Stimulated activated CD8-positive, alpha-beta memory T cell treated with anti-CD3 and anti-CD28 coated beads, Interleukin-2, amount 100 ng/mL, for 48 hours (primary cell): ENCODE data around the gene LAMA3.
"Not testable (repeated sequence)": the region's sequence is repeated elsewhere in the genome, so short reads cannot be mapped to it uniquely, and the experiment has no call there.

Experiments used
- DNase-seq, 2 donors: peaks; one replicate each; pipeline ENCODE4 v3.0.0-alpha.2; 2020; ENCODE audit warnings: low read depth in 2 of 2

Gene LAMA3

DNA sequence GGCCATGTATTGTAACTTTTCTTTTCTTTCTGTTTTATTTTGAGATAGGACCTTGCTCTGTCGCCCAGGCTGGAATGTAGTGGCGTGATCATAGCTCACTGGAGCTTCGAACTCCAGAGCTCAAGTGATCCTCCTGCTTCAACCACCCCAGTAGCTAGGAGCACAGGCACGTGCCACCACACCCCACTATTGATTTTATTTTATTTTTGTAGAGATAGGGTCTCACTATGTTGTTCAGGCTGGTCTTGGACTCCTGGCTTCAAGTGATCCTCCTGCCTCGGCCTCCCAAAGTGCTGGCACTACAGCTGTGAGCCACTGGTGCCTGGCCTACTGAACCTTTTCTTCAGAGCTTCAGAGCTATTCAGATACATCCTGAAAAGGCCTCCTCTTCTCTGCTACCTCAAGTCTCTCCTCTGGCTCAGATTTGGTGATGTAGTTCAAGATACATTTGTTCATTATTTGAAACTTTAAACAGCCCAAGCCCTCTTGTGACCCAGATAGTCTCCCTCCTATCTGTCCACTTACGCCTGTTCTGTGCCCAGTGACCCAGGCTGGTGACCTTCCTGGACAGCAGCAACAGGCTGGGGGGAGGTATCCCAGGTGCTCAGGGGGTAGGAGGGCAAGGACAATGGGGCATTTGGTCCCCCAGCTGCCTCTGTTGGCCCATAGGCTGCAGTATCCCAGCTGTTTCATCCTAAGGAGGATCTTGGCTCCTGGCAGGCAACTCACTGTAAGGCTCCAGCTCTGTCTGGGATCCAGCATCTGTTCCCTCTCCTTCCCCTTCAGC, 38.6 kb downstream of the LAMA3 start:
- DNase-seq, result no peak

DNA sequence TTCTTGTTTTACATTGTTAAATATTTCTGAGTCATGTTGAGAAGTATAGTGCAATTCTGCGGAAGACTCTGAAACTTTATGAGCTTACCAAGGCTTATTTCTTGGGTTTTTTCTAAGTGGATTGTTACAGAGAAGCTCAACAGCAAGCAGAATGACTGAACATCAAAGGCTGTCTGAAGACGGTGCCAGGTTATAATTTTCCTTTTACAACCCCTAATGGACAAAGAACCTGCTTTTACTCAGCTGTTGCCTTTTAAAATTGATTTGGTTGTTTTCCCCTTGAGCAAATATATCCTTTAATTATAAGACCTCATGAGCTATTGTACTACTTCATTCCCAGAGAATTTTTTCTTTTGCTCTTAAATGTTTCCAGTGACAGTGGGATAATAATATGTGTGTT, 41.6 kb downstream of the LAMA3 start:
- DNase-seq, result no peak

DNA sequence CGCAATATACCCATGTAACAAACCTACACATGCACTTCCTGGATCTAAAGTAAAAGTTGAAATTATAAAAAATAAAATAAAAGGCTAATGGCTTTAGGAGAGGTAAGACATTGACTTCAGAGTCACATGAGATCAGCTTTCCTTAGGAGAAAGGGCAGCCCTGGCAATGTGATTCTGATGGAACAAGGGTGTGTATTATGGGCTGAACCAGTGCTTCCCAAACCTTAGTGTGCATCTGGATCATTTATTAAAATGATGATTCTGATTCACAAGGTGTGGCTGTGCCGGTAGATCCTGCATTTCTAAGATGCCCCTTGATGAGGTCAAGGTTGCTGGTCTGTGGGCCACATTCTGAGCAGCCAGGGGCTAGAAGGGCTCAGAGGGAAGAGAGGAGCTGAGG, 42.6 kb downstream of the LAMA3 start:
- DNase-seq, result no peak

DNA sequence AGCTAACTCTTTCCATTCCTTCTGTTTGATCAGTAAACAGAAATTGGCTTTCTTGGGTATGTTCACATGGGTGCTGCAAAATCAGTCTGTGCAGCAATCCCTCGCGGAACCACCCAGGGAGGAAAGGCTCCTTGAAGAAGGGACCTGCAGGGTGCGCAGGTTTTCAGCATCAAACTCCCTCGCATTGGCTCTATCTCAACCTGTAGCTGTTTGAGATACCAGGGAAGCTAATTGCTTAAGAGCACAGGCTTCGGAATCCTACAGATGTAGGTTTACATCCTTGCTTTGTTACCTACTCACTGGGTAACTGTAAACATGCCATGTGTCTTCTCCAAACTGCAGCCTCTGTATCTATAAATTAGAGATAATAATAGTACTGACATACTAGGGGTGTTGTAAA, 43.2 kb downstream of the LAMA3 start:
- no peak for DNase-seq

DNA sequence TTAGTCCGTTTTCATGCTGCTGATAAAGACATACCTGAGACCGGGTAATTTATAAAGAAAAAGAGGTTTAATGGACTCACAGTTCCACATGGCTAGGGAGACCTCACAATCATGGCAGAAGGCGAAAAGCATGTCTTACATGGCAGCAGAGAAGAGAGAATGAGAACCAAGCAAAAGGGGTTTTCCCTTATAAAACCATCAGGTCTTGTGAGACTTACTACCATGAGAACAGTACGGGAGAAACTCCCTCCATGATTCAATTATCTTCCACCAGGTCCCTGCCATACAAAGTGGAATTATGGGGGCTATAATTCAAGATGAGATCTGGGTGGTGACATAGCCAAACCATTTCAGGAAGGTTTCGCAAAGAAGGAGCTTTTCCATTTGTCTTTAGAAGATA, 44.0 kb downstream of the LAMA3 start:
- DNase-seq, result not testable (repeated sequence)

DNA sequence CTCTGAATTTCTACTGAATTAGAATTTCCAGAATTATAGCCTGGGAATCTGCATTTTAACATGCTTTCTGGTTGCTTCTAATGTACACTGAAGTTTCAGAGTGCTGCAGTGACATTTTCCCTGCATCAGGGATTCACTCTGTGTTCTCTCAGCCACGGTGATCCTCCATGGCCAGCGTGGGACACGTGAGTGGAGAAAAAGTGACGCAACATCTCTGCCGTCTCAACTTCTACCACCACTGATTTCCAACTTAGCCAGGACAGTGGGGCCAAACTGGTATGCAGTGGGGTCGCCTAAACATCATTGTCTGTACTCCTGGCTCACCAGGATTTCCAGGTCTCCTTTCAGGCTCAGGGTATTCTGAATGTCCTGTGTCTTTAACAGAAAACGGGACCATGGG, 44.6 kb downstream of the LAMA3 start:
- no peak for DNase-seq

DNA sequence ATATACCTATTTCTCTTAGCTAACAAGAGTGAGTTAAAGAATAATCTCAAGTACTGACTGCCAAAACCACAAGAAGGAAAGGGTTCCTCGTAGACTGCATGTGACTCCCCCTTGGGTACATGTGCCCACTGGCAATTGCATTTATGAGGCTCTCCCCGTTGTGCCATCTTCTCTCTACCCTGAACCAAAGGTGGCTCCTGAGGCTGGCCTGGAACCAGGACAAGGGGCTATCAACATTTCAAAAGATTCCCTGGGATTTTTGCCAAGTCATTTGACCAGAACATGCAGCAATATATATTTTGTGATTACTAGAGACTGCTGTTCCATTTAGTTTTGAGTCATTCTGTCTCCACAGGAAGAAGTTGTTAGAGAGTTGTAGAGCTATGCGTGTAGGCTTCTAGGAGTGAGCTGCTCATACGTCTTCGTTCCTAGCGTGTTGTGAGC, 45.8 kb downstream of the LAMA3 start:
- no peak for DNase-seq

DNA sequence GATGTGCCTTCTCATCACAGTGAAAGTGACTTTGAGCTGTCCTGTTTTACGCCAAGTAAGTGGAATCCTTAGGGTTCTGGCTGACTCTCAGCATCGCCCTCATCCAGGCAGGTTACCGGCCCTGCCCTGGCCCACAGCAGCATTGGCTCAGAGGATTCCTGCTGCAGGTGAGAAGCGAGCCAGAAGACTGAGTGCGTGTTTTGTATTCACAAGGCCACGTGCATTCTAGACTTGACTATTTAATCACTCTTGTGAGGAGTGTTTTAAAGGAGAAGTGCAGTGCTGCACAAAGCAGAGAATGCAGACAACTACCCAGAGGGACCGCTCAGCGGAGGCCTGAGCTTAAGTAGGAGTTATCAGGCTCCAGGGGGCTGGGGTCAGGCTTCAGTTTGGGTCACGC, 48.3 kb downstream of the LAMA3 start:
- DNase-seq, result no peak

DNA sequence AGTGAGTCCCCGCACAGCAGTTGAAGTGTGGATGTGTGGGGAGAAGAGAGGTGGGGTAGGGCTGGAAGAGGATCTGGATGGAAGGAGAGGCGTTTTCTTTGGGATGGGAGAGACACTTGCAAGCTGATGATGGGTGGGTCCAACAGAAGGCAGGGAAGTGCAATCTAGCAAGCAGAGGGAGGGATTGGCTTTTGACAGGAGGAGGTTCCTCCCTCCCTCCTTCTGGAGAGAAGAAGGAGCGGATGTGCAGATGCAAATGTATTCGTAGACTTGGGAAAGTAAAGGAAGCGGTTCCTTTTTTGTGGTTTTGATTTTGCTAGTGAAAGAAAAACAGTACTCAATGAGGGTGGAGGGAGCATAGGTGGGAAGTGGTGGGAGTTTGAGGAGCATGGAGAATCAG, 48.9 kb downstream of the LAMA3 start:
- DNase-seq, result no peak

DNA sequence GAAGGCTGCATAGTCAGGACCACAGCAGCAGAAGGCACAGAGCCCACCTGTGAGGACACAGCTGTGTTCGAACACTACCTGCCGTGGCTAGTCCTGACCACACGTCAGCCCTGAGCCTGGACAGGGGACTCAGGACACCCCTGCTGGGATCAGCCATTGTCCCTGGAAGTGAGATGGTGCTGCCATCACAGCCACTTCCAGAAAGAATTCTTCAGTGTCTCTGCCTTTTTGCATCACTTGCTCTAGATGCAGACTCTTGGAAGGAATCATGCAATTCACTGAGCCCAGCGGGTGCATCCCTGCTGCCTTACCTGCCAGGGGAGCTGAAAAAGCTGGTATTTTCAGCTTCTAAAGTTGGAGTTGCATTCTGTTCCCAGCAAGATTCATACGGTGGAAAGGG, 49.3 kb downstream of the LAMA3 start:
- DNase-seq, result no peak

DNA sequence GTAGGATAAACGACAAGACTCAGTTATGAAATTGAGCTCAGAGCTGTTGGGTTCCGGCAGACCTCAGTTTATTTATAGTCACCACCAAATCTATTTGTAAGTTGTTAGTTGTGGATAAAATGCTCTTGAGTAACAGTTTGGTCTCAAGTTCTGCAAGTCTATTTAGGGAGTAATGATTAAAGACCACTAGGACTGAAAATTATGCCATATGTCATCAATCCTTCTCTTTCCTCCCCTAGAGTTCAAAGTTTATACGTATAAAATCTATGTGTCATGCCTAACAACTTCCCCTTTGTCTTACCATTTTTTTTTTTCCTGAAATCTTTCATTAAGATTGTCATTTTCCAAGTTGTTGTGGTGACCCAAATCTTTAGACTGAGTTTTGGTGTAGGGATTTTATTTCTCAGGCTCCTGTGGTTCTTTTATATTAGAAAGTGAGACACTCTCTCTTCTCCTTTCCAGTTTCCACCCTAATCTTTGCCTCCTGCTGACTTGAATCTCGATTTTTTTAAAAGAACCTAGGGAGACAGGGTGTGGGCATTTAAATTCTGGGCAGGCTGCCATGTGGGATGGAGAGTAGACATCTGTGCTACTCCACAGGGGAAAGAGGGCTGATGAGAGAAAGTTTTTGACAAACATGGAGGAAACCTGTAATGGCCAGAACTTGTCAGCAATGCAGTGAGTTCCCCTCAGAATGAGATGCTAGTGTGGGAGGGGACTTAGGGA, 51.0 kb downstream of the LAMA3 start:
- DNase-seq, result no peak

DNA sequence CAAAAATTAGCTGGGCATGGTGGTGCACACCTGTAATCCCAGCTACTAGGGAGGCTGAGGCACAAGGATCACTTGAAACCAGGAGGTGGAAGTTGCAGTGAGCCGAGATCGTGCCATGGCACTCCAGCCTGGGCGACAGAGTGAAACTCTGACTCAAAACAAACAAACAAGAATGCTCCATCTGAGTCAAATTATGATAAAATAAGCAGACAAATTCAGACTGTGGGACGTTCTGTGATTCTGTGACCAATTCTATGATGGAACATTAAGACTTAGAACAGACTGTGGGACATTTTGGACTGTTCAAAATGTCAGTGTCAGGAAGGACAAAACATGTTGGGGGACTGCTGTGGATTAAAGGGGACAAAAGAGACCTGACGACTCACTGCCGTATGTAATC, 52.7 kb downstream of the LAMA3 start:
- DNase-seq, result not testable (repeated sequence)

DNA sequence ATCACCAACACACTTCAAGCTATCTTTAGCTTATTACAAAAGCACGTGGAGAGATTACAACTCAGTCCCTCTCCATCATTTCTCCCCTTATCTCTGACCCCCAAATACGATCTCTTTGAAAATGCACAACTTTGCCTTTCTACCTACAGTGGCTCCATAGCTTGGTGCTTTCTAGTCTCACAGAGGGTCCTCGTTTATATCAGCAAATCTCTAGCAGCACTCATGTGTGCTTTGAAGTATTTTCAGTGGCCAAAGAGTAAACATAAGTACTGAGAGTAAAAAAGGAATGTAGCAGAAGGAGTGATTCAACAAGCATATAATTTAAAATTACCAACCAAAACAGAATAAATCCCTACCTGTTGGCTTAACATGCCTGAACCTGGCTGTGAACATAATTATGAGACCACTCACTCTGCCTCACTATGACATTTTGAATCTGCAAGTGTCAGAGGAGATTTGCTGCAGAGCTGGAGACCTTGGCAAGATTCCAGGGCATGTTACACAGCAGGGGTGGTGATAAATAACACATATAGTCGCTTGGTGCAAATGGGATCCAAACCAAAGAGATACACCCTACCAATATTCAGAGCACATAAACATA, 54.6 kb downstream of the LAMA3 start:
- no peak for DNase-seq

DNA sequence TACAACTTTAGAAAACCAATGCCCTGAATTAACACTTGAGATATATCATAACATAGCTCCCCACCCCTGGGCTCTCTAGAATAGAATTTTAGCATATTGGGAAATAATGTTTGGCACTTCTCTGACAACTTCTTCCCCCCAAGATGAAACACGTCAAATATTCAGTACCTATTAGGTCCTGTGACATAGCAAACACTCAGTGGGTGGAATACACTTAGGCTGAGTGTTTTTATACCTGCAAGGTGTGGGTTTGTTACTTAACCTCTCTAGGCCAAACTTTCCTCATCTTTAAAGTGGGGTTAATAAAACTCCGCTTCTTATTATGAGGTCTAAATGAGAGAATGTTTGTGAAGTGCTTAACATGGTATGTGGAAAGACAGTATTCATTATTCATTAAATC, 56.1 kb downstream of the LAMA3 start:
- no peak for DNase-seq

DNA sequence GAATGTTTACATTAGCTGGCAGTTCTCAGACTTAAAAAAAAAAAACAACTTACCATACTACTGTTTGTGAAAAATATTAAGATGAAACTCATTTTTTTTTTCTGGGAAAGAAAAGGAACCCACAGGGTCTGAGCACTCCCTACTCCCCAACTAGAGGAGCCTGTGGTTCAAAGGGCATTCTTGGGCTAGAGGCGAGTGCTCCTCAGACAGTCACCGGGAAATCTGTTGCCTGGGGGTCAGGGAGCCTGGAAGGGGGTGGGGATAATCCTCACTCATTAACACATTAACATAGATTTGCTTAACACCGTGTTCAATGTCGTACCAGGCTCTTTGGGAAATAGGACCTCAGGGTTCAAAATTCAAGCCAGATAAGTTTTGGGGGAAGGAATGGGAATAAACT, 57.6 kb downstream of the LAMA3 start:
- DNase-seq, result no peak

DNA sequence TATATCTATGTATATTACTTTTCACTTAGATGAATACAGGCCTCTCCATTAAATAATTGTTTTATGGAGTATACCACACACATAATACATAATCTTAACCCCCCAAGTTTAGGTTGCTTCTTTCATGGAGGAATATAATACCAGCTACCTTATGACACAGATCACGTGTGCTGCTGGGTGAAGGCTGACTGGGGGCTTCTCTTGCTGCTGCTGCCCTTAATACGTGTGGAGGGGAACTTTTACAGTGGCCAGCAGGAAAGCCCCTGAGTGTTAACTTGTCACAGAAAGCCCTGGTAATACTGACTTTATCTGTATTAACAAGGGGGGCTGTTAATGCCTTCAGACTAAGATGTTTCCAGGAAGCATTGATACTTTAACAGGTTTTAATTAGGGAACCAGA, 63.1 kb downstream of the LAMA3 start:
- no peak for DNase-seq

DNA sequence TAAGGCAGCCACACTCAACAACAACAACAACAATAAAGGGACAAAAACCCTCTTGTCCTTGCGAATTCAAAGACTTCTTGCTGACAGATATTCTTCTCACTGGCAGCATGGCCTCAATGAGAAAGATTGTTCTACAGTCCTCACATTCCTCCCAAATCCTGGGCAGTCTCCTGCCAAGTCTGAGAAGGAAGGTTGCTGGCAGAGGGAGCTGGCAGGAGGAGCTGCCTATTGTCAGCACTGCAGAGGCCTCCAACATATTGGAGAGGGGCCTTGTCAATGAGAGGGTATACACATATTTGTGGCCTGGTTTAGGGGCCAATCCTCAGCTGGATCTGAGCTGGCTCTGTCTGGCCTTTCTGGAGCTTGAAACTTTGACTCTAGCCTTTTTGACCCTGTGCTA, 63.5 kb downstream of the LAMA3 start:
- no peak for DNase-seq

DNA sequence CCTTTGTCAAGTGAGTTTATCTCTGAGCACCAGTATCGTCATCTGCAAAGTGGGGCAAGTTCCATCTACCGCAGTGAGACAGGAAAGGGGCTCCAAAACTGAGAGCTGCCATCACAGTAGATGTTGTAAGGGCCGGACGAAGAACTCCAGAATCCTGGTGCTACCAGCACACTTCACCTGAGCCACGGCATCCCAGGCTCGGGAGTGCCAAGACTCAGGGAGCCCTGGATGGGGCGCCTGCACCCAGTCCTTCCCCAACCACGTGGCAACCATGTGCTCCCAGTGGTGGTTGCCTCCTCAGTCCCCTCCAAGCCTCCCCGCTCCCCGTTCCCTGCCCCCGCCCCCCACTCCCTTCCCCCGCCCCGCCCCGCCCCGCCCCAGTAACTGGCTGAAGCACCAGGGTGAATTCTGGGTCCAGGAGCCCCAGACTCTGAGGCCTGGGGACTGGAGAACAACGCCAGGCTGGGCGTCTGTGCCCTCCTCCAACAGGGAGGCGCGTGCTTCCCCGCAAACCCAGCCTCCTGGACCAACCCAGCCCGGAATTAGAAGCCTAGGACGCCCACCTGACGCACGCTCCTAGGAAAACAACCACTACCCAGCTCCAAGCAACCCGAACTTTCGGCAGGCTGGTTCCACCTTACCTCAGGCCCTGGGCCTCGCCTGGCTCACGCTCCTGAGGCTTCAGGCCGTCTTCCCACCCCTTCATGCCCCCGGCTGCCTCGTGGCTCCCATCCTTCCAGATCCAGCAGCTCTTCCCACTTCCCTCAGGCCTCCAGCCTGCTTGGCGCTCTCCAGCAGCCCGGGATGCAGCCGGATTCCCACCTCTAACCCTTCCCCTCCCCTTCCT, 67.6 kb downstream of the LAMA3 start:
- no peak for DNase-seq

DNA sequence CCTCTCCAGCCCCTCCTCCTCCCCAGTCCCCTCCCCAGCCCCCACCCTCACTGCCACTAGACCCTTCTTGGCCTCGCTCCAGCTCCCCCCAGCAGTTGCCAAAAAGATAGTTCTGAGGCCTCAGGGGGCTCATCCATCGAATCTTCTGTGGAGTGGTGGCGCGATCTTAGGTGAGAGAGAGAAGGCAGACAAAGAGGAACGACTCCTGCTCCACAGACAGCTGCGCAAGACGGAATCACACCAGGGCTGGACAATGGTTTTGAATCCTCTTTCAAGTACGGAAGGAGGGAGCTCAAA, 68.1 kb downstream of the LAMA3 start:
- no peak for DNase-seq

DNA sequence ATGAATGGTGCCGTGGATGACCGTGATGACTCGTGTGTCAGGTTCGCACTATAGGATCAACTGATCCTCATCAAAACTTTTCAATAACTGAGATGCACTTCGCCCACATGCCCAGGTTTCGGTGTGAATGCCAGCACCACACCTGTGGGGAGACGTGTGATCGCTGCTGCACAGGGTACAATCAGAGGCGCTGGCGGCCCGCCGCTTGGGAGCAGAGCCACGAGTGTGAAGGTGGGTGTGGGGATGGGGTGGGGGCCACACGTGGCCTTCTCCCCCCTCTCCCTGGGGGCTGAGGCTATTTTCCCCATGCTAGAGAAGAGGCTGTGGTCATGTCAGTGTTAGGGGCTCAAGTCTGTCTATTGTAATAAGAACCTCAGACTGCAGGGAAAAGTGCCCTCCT, 69.0 kb downstream of the LAMA3 start:
- DNase-seq, result no peak

DNA sequence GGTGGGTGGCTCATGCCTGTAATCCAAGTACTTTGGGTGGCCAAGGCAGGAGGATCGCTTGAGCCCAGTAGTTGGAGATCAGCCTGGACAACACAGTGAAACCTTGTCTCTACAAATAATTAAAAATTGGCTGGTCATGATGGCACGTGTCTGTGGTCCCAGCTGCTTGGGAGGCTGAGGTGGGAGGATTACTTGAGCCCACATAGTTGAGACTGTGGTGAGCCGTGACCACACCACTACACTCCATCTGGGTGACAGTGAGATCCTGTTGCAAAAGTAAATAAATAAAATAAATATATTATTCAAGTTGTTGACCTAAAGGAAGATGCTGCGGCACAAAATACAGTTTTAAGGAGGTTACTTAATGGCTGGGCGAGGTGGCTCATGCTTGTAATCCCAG, 72.7 kb downstream of the LAMA3 start:
- no peak for DNase-seq

DNA sequence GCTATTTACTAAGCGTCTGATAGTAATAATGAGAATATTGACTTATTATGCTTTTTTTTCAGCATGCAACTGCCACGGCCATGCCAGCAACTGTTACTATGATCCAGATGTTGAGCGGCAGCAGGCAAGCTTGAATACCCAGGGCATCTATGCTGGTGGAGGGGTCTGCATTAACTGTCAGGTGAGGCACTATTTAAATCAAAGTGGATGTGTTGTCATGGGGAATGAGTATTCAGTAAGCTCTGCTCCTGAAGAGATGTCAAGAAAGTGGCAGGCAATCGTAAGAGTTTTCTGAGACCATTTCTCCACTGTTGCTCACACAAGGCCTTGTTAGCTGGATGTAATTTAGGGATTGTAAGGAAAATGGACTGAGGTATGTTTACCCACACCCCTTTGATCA, 74.1 kb downstream of the LAMA3 start:
- DNase-seq, result no peak
